Measurements from ENCODE around the gene CACNG5. TPM values are rescaled to one million over a fixed set of nuclear protein-coding genes. Genes with fewer than 3 reads are reported as not detected.

Gene CACNG5
- total RNA-seq, 1 experiment from 2014 or later, result 0.21 TPM

- no peak for ATAC-seq
- CTCF ChIA-PET, result no interaction called here
- H3K36me3 ChIP-seq (ENCODE audit: control insufficient read depth, insufficient read depth, low read length), result no peaks in the 10 kb centered on the region; the same call in none of the 2 replicates
Observed at GRCh38 chr17:66789961-66790437, 44.9 kb upstream of the CACNG5 start.

GRCh38 chr17:66790501-66791061 is 44.3 kb upstream of the CACNG5 start:
- no peaks in the 10 kb centered on the region for H3K9me3 ChIP-seq (ENCODE audit: control insufficient read depth, insufficient read depth, low read depth, low read length)
- ATAC-seq (no peak), DNase-seq (ENCODE audit: low read depth, low spot score) (no peak)
- H3K27me3 ChIP-seq (ENCODE audit: control insufficient read depth, insufficient read depth, low read length), result no peaks in the 10 kb centered on the region
- ChIA-PET CTCF (no interaction called here), POLR2A (no interaction called here)
- BruUV-seq (replicated peaks), result no TSS peak
- H3K36me3 ChIP-seq (ENCODE audit: control insufficient read depth, insufficient read depth, low read length), result no peaks in the 10 kb centered on the region; the same call in none of the 2 replicates
- TF ChIP-seq POLR2AphosphoS5 (IDR thresholded peaks at IDR 0.05; ENCODE audit: low read depth, low read length), result no peak
- no peak for TF ChIP-seq CTCF (IDR thresholded peaks at IDR 0.05)
- TF ChIP-seq SIN3A (IDR thresholded peaks at IDR 0.05; ENCODE audit: borderline replicate concordance, insufficient read depth, low read depth, low read length), result no peak
- no peak for TF ChIP-seq REST (IDR thresholded peaks at IDR 0.05; ENCODE audit: insufficient read depth in 1 of 2, low read depth in 2 of 2, low read length in 1 of 2)
- no peak for TF ChIP-seq TCF7L2 (IDR thresholded peaks at IDR 0.05; ENCODE audit: low read depth, low read length)
- H3K4me1 ChIP-seq (ENCODE audit: control insufficient read depth, insufficient read depth, low read length), result no peaks in the 10 kb centered on the region
- in situ Hi-C loops (cut with HindIII; ENCODE audit: low pct_unique_long_range_greater_than_20kb, low sequenced_read_pairs) (no loop called here), intact Hi-C loops (cut with micrococcal nuclease; ENCODE audit: unreplicated experiment) (no loop called here)
- no peak overlapping the region for H3K4me3 ChIP-seq (ENCODE audit: low read depth in 2 of 2, low read length in 2 of 2)
- no peak overlapping the region for H3K27ac ChIP-seq (ENCODE audit: low read length)

More at GRCh38 chr17:66789961-66790437, 44.9 kb upstream of the CACNG5 start:
- in situ Hi-C loops (cut with HindIII; ENCODE audit: low pct_unique_long_range_greater_than_20kb, low sequenced_read_pairs) (no loop called here), intact Hi-C loops (cut with micrococcal nuclease; ENCODE audit: unreplicated experiment) (no loop called here)
- H3K4me3 ChIP-seq (ENCODE audit: low read depth in 2 of 2, low read length in 2 of 2), result no peak overlapping the region
- H3K27me3 ChIP-seq (ENCODE audit: control insufficient read depth, insufficient read depth, low read length), result no peaks in the 10 kb centered on the region
- no peak overlapping the region for H3K27ac ChIP-seq (ENCODE audit: low read length)
- TF ChIP-seq POLR2AphosphoS5 (IDR thresholded peaks at IDR 0.05; ENCODE audit: low read depth, low read length) (no peak), CTCF (IDR thresholded peaks at IDR 0.05) (no peak), TCF7L2 (IDR thresholded peaks at IDR 0.05; ENCODE audit: low read depth, low read length) (no peak), REST (IDR thresholded peaks at IDR 0.05; ENCODE audit: insufficient read depth in 1 of 2, low read depth in 2 of 2, low read length in 1 of 2) (no peak), SIN3A (IDR thresholded peaks at IDR 0.05; ENCODE audit: borderline replicate concordance, insufficient read depth, low read depth, low read length) (no peak)
- POLR2A ChIA-PET, result no interaction called here
- H3K4me1 ChIP-seq (ENCODE audit: control insufficient read depth, insufficient read depth, low read length), result no peaks in the 10 kb centered on the region
- BruUV-seq (replicated peaks), result no TSS peak
- no peak for DNase-seq (ENCODE audit: low read depth, low spot score)
- H3K9me3 ChIP-seq (ENCODE audit: control insufficient read depth, insufficient read depth, low read depth, low read length), result no peaks in the 10 kb centered on the region

All from Panc1 (cell line).